Left renal cortex interstitium (tissue), 4 donors: Measurements from ENCODE around the gene DOCK8. TPM values are rescaled to one million over a fixed set of nuclear protein-coding genes. Genes with fewer than 3 reads are reported as not detected.
A peak's percentile ranks its signal among the peaks of the same experiment; 100 is the strongest.

Source experiments
- DNase-seq, 4 donors: peaks; one replicate each; pipeline ENCODE4 v3.0.0-alpha.2; 2013; ENCODE audit warnings: low read depth in 4 of 4, low spot score in 2 of 4, missing footprints in 1 of 4
- polyA plus RNA-seq, 4 donors: library from polyadenylated mRNA; unstranded; fragments of 120-200 nt; gene quantifications; one replicate each; pipeline ENCODE4 v1.2.1, GENCODE V29; 2013; ENCODE audit not compliant: insufficient read length in 4 of 4

Gene DOCK8
- polyA plus RNA-seq, 4 donors = 10.8 to 14.1 (median 11.9) TPM

- DNase-seq = peak in 3 of 4 donors; percentile 70 to 80 (median 70)
Observed at GRCh38 chr9:479971-480350, 265.3 kb downstream of the DOCK8 start.

GRCh38 chr9:482739-483138, 268.1 kb downstream of the DOCK8 start:
- DNase-seq = no peak

GRCh38 chr9:486156-486555, 271.5 kb downstream of the DOCK8 start:
- DNase-seq = no peak

GRCh38 chr9:487429-487828, 272.8 kb downstream of the DOCK8 start:
- DNase-seq = no peak

- no peak for DNase-seq
Observed at GRCh38 chr9:488448-488847, 273.8 kb downstream of the DOCK8 start.

- no peak for DNase-seq
Observed at GRCh38 chr9:489198-490197, 274.8 kb downstream of the DOCK8 start.

- DNase-seq = no peak
Observed at GRCh38 chr9:494764-495163, 280.1 kb downstream of the DOCK8 start.

- no peak for DNase-seq
Observed at GRCh38 chr9:495739-496138, 281.1 kb downstream of the DOCK8 start.

GRCh38 chr9:503326-503725, 288.7 kb downstream of the DOCK8 start:
- DNase-seq = no peak

- no peak for DNase-seq
Observed at GRCh38 chr9:503881-504852, 289.5 kb downstream of the DOCK8 start, which contains the start of gene KANK1. Gene KANK1 (plus strand): TSS chr9:504695.

GRCh38 chr9:504921-505740, 290.5 kb downstream of the DOCK8 start:
- no peak for DNase-seq

GRCh38 chr9:505741-506059, 291.0 kb downstream of the DOCK8 start:
- DNase-seq = no peak

- DNase-seq = no peak
Observed at GRCh38 chr9:506281-506680, 291.6 kb downstream of the DOCK8 start.

- no peak for DNase-seq
Observed at GRCh38 chr9:511861-512260, 297.2 kb downstream of the DOCK8 start.

GRCh38 chr9:512555-513272, 298.0 kb downstream of the DOCK8 start:
- DNase-seq = no peak

Other genes with a start within 250 kb of the DOCK8 start
- 10 to 100 TPM; 18.2 to 39.4 (median 30.9) TPM for gene WASHC1, start 185.4 kb upstream of the DOCK8 start, polyA plus RNA-seq
- gene FOXD4, start 96.4 kb upstream of the DOCK8 start, polyA plus RNA-seq = under 1 TPM; 0.11 to 0.96 (median 0.51) TPM
- 10 to 100 TPM; 56.8 to 83.0 (median 68.5) TPM for gene ZNG1A, start 35.8 kb upstream of the DOCK8 start, polyA plus RNA-seq